EH (cell line): ENCODE measurements around the gene ANKRD23.
"Not testable (repeated sequence)": the region's sequence is repeated elsewhere in the genome, so short reads cannot be mapped to it uniquely, and the experiment has no call there.

Experiments used
- DNase-seq: peaks from one replicate; pipeline ENCODE4 v3.0.0-alpha.2; 2015; ENCODE audit warnings: low read depth

ANKRD23 gene

GRCh38 chr2:96815326-96816126, 28.3 kb downstream of the ANKRD23 start:
- peak; percentile 34 for DNase-seq

- DNase-seq: no peak
Observed at GRCh38 chr2:96813656-96814055, 30.2 kb downstream of the ANKRD23 start.

- DNase-seq: peak; percentile 25
Observed at GRCh38 chr2:96811917-96812316, 31.9 kb downstream of the ANKRD23 start.

GRCh38 chr2:96810783-96811192, 33.0 kb downstream of the ANKRD23 start:
- DNase-seq: no peak

- no peak for DNase-seq
Observed at GRCh38 chr2:96809951-96810782, 33.7 kb downstream of the ANKRD23 start.

GRCh38 chr2:96809216-96809882, 34.5 kb downstream of the ANKRD23 start:
- DNase-seq: no peak

- no peak for DNase-seq
Observed at GRCh38 chr2:96808176-96808837, 35.5 kb downstream of the ANKRD23 start.

- DNase-seq: no peak
Observed at GRCh38 chr2:96807127-96807471, 36.7 kb downstream of the ANKRD23 start.

- DNase-seq: no peak
Observed at GRCh38 chr2:96806468-96807126, 37.2 kb downstream of the ANKRD23 start.

GRCh38 chr2:96805946-96806345, 37.9 kb downstream of the ANKRD23 start:
- DNase-seq: not testable (repeated sequence)

- peak; percentile 22 for DNase-seq
Observed at GRCh38 chr2:96804986-96805385, 38.8 kb downstream of the ANKRD23 start.

GRCh38 chr2:96802721-96803120, 41.1 kb downstream of the ANKRD23 start:
- no peak for DNase-seq

- DNase-seq: no peak
Observed at GRCh38 chr2:96801786-96802595, 41.8 kb downstream of the ANKRD23 start.

- peak; percentile 55 for DNase-seq
Observed at GRCh38 chr2:96801005-96801785, 42.6 kb downstream of the ANKRD23 start.

GRCh38 chr2:96800061-96801004, 43.5 kb downstream of the ANKRD23 start:
- no peak for DNase-seq

- no peak for DNase-seq
Observed at GRCh38 chr2:96799623-96799935, 44.2 kb downstream of the ANKRD23 start.

GRCh38 chr2:96798733-96799622, 44.8 kb downstream of the ANKRD23 start:
- no peak for DNase-seq

- no peak for DNase-seq
Observed at GRCh38 chr2:96797066-96797625, 46.7 kb downstream of the ANKRD23 start.
